Epithelial cell of prostate (primary cell): ENCODE results near the gene COQ4.
A peak's percentile ranks its signal among the peaks of the same experiment; 100 is the strongest.
"Not testable (repeated sequence)": the region's sequence is repeated elsewhere in the genome, so short reads cannot be mapped to it uniquely, and the experiment has no call there.

Experiments used
- DNase-seq: peaks from one replicate; pipeline ENCODE4 v3.0.0-alpha.2; 2011; ENCODE audit warnings: low read depth, low spot score
- H3K27ac ChIP-seq: fragments of 450-650 bp; 2 replicates; pipeline ENCODE4 v1.5.1; 2017; ENCODE audit warnings: mild to moderate bottlenecking

COQ4 gene

DNA sequence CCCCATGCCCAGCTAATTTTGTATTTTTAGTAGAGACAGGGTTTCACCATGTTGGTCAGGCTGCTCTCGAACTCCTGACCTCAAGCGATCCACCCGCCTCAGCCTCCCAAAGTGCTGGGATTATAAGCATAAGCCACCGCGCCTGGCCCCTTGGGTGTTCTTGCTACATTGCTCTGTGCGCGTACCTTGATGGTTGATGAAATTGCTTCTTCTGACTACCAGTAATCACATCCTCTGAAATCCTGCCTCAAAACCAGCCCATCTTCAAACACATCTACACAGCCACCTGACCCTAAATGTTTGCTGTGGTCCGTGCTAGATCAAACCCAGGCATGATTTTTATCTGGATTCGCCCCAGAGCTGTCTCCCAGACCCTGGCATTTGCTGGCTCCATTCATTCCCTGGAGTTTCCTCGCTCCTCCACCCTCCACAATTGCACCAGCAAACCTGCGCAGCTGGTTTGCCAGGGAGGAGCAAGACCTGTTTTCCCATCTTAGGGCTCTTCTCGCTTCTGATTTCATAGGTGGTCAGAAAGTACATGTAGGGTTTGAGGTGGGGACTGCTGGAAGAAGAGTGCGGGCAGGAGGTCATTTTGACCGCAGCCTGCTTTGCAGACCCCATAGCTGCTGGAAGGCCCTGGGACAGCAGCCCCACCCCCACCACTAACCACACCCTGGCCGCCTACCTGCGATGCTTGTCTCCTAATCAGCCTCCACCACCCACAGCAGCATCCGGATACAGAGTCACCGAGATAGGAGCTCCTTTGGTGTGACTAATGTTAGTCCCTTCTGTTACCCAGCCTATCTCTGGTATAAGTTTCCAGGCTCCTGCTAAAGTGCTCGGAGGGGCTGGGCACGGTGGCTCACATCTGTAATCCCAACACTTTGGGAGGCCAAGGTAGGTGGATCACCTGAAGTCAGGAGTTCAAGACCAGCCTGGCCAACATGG is 23.8 kb upstream of the COQ4 start:
- peak overlapping the region; percentile 62 for H3K27ac ChIP-seq
- no peak for DNase-seq

DNA sequence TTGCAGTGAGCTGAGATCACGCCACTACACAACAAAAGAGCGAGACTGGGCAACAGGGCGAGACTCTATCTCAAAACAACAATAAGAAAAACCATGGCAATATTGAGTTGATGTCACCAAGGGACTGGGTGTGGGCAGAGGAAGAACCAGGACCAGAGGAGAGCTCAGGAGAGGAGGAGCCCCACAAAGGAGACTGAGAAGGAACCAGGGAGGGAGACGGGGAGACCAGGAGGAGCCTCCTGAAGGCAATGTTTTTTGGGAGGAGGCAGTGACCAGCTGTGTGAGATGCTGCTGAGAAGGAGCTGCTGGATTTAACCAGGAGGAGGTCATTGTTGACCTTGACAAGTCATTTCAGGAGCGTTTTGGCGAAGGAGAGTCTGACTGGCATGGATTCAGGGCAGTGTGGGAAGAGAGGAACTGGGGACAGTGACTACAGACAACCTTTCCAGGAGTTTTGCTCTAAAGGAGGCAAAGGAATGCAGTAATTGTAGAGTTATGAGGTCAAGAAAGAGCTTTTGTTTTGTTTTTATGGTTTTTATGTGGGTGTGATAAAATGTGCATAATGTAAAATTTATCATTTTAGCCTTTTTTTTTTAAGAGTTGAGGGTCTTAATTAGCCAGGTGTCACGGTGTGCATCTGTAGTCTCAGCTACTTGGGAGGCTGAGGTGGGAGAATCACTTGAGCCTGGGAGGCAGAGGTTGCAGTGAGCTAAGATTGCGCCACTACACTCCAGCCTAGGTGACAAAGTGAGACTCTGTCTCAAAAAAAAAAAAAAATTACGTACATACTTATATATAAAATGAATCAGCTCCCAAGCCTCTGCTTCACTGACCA is 18.3 kb upstream of the COQ4 start:
- no peak for DNase-seq
- peak overlapping the region; percentile 96 for H3K27ac ChIP-seq

DNA sequence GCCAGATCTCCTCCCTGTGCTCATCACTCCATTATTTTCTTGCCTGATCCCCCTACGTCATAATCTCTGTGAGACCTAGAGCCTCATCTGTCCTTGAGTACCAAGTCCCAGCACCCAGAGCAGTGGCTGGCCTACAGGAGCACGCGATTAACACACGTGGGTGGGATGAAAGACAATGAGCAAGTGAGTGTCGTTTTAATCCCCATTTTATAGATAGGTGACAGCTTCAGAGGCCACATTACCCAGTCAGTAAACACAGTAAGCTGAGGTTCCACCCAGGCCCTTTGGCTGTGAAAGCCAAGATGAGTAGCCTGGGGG is 17.7 kb upstream of the COQ4 start:
- no peak for DNase-seq
- peak overlapping the region; percentile 96 for H3K27ac ChIP-seq

DNA sequence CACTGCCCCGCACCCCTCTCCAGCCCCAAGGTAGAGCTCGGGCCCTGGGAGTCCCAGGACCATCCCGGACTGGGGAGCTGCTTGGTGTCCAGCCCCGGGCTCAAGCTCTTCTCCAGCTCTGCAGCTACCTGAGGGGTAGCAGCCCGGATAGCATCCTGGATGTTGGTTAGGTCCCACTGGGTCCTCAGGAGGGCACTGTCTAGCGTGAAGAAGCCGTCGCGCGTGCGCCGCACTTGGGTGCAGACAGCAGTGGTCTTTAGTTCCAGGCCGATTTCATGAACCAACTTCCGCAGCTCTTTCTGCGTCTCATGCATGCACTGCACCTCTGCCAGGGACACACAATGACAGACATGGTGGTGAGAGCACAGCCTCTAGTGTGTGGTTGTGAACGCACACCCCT is 13.1 kb upstream of the COQ4 start:
- no peak overlapping the region for H3K27ac ChIP-seq
- no peak for DNase-seq

DNA sequence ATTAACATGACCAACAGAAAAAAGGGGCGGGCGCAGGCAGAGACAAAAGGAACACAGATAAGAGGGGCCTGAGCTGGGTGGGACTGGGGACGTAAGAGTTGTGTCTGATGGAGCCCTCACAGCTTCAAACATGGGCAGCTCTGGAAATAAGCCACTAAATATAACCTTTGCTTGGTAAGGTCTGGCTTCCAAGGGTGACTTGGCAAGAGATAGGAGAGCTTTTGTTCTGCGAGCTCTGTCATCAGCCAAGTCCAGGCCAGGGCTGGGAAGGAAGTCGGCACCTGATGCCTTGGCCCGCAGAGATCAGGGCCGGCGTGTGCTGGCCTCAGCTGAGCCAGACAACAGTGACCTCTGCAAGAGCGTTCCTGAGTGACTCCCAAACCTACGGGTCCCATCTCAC is 12.2 kb upstream of the COQ4 start:
- no peak overlapping the region for H3K27ac ChIP-seq
- no peak for DNase-seq

DNA sequence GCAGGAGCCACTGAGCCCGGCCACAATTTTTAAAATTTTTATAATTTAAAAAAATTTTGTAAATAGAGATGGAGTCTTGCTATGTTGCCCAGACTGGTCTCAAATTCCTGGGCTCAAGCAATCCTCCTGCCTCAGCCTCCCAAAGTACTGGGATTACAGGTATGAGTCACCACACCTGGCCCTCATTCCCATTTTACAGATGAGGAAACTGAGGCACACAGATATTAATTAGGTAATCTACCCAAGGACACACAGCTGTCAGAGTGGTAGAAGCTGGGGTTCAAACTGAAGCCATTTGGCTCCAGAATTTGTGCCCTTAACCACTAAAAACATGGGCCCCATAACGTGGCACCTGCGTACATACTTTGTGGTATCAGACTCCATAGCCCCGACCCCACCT is 7.9 kb upstream of the COQ4 start:
- DNase-seq, result no peak
- H3K27ac ChIP-seq, result no peak overlapping the region

DNA sequence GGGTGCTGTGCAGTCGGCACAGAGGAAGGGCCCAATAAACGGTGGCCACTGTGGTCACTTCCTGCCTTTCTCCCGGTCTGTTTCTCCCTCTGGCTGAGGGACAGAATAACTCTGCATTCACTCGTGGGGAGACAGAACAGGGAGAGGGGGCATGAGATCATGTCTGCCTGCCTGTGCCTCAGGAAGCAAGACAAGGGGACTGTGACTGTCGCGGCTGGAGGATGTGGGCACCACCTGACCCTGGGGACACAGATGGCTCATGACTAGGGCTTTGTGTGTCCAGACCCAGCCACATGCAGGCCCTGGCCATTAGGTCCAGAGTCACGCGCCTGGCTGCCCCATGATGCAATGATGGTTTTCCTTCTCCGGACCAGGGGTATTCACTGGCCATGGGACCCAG is 6.2 kb upstream of the COQ4 start:
- DNase-seq, result no peak
- H3K27ac ChIP-seq, result no peak overlapping the region

DNA sequence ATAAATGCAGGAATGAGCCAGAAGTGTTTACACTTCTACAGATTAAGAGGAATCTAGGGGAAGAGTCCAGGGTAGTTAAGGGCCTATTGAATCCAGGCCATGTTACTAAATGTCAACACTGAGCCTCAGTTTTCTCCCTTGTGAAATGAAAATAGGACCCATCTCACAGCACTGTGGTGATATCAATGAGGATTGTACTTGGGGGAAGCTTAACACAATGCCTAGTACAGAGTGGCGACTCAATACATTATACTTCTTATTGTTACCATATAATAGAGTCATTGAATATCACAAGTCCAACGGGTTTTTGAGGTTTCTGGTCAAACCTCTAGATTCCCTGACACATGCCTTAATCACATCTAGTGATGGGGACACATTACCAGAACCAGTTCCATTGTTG is 5.0 kb upstream of the COQ4 start:
- peak overlapping the region; percentile 7 for H3K27ac ChIP-seq
- no peak for DNase-seq

DNA sequence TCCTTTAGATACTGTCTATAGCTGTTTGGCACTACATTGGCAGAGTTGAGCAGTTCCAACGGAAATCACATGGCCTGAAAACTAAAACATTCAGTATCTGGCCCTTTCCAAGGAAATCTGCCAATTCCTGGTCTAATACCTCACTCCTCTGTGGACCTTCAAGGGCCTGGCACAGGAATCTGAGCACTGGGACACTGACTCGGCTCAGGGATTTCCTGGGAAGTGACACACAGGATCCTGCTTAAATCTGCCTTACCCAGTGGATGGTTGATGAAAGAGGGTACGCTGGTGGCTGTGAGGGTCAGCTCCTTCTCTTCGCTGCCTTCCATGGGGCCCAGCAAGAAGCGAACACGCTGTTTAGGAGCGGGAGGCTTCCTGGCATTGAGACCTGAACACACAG is 1.3 kb upstream of the COQ4 start:
- no peak overlapping the region for H3K27ac ChIP-seq
- no peak for DNase-seq

DNA sequence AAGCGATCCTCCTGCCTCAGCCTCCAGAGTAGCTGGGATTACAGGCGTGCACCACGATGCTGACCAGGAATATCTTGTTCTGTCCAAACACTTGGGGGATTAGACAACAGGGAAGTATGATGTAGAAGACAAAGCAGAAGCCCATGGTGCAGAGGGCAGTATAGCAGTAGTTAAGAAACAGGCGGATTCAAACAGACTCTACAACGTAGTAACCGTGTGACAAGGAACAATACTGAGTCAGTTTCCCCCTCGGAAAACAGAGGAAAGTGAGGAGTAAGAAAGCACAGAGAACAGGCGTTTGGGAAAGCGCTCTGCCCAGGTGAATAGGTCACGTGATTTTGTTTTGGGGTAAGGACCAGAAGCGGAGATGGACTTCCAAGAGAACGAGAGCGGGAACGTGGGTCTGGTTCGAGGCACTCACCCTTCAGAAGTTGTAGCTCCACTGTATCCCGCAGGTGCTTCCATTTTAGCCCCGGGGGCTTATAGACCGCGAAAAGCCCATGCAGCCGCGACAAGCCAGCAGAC is 698 bp upstream of the COQ4 start:
- no peak for DNase-seq
- H3K27ac ChIP-seq, result peak overlapping the region; percentile 87

DNA sequence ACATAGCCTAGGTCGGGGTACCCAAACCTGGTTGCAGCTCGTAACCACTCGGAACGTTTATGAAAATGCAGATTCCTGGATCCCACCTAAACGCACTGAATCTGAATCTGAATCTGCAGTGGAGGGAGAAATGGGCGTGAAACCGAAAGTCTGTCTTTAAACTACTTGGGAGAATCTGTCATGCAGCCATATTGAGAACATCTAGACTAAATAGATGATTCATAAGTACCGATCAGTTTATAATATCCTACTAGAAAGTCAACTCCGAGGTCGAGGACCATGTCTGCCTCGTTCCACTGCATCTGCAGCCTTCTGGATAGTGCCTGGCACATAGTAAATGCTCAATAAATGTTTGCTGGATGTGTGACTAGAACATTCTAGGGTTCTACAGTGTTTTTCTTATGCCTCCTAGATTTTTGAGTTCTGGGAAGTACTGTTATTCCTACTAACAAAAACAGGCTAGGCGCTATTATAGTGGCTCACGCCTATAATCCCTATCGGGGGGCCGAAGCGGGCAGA is 632 bp downstream of the COQ4 start:
- H3K27ac ChIP-seq, result peak overlapping the region; percentile 87
- DNase-seq, result no peak

DNA sequence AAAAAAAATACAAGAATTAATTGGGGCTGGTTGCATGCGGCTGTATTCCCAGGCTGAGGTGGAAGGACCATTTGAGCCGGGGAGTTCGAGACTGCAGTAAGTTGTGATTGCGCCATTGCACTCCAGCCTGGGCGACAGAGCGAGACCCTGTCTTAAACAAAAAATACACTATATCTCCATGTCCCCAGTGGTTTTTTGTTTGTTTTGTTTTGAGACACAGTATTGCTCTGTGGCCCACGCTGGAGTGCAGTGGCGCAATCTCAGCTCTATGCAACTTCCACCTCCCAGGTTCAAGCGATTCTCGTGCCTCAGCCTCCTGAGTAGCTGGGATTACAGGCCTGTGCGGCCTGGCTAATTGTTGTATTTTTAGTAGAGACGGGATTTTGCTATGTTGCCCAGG is 1.2 kb downstream of the COQ4 start:
- DNase-seq, result no peak

DNA sequence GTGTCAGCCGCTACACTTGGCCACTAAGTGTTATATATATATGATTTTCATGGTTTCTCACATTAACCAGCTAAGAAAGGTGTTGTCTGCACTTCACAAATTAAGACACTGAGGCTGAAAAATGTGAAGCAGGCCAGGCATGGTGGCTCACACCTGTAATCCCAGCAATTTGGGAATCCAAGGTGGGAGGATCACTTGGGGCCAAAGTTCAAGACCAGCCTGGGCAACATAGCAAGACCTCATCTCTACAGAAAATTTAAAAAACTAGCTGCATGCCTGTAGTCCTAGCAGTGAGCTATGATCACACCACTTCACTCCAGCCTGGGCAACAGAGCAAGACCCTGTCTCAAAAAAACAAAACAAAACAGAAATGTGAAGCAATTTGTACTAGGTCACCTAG is 1.8 kb downstream of the COQ4 start:
- H3K27ac ChIP-seq, result no peak overlapping the region
- DNase-seq, result no peak

More for the DNA sequence above, 1.2 kb downstream of the COQ4 start:
- peak overlapping the region; percentile 87 for H3K27ac ChIP-seq

DNA sequence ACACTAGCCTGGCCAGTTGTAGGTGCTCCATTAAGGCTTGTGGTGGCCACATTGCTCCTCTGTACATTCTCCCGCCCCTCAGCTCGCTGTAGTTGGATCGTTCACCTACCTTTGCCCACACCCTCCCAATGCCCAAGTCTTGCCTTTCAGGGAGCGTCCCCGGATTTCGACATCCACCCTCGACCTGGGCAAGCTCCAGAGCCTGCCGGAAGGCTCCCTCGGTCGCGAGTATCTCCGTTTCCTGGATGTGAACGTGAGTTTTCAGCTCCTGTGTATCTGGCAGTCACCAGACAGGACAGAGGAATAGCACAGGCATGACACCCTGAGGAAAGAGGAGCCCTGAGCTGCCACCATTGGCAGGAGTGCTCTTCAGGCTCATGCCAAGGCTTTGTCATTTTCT is 3.0 kb downstream of the COQ4 start:
- H3K27ac ChIP-seq, result no peak overlapping the region
- DNase-seq, result no peak

DNA sequence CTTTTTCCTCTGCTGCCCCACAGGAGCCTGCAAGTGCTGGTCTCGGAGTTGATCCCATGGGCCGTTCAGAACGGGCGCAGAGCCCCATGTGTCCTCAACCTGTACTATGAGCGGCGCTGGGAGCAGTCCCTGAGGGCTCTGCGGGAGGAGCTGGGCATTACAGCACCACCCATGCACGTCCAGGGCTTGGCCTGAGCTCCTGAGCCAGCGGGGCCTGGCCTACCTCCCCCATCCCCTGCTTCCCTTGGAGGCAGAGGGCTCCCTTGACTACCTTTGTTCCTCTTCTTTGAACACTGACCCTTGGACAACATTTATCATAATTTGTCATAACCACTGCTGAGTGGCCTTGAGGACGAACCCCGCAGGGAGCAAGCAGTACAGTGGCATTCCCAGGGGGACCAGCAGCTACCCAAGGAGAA is 10.8 kb downstream of the COQ4 start:
- H3K27ac ChIP-seq, result no peak overlapping the region
- DNase-seq, result no peak

DNA sequence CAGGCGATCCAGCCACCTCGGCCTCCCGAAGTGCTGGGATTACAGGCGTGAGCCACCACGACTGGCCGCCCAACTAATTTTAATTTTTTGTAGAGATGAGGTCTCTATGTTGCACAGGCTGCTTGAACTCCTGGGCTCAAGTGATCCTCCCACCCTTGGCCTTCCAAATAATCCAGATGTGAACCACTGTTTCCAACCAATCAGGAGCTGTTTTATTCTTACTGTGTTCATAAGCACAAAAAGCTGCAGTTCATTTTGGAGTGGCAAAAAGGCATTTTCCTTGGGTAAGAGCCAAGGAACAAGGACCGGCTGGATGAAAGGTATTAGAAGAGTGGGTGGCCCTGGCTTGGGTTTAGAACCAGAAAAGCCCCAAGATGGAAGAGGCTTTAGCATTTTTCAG is 12.5 kb downstream of the COQ4 start:
- H3K27ac ChIP-seq, result no peak overlapping the region
- no peak for DNase-seq

DNA sequence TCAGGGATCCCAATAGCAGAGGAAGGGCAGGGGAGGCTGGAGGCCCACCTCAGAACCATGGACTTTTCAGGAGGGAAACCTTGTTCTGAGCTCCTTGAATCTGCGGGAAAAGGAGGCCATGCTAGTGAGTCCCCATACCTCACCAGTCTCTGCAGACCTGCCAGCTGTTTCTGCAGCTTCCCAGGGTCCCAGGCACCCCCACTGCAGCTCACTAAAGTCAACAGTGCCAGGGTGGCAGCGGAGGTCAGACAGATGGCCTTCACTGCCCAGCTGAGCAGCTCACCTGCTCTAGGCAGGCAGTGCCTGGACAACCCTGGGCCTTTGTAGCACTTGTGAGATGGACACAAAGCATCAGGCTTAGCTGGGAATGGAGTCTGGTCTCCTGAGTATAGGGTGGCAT is 13.3 kb downstream of the COQ4 start:
- H3K27ac ChIP-seq, result no peak overlapping the region
- no peak for DNase-seq

DNA sequence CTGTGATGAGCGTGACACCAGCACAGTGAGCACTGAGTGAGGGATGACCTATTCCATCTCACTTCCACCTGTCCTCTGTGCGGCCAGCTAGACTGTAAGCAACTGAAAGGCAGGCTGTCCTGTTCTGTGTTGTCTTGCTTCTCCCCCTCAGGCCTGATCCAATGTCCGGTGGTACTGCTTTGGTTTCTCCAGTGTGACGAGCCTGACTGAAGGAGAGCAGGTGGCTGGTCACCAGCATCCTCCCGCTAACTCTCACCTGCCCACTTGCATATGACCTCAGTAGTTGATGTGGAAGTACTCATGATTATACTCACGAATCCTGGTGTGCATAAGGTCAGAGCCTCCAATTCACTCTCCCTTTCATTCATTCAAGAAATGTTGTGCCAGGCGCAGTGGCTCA is 15.3 kb downstream of the COQ4 start:
- DNase-seq, result no peak

DNA sequence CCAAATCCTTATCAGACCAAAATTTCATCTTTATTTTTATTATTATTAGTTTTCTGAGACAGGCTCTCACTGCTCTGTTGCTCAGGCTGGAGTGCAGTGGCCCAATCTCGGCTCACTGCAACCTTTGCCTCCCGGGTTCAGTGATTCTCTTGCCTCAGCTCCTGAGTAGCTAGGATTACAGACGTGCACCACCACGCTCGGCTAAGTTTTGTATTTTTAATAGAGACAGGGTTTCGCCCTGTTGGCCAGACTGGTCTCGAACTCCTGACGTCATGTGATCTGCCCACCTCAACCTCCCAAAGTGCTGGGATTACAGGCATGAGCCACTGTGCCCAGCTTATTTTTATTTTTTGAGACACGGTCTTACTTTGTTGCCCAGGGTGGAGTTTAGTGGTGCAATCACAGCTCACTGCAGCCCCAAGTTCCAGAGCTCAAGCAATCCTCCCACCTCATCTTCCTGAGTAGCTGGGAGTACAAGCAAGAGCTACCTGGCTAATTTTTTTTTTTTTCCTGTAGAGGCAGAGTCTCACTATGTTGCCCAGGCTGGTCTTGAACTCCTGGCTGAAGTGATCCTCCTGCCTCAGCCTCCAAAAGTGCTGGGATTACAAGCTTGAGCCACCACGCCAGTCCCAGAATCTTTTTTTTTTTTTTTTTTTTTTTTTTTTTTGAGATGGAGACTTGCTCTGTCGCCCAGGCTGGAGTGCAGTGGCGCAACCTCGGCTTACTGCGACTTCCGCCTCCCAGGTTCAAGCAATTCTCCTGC is 16.4 kb downstream of the COQ4 start:
- H3K27ac ChIP-seq, result peak overlapping the region; percentile 79

More for the DNA sequence above, 15.3 kb downstream of the COQ4 start:
- no peak overlapping the region for H3K27ac ChIP-seq

More for the DNA sequence above, 16.4 kb downstream of the COQ4 start:
- DNase-seq, result not testable (repeated sequence)
